Measurements from ENCODE around the gene CEP162. TPM values are rescaled to one million over a fixed set of nuclear protein-coding genes. Genes with fewer than 3 reads are reported as not detected.

Gene CEP162
- total RNA-seq, 4 donors from 2014 or later: 7.5 to 9.3 (median 7.8) TPM

DNA sequence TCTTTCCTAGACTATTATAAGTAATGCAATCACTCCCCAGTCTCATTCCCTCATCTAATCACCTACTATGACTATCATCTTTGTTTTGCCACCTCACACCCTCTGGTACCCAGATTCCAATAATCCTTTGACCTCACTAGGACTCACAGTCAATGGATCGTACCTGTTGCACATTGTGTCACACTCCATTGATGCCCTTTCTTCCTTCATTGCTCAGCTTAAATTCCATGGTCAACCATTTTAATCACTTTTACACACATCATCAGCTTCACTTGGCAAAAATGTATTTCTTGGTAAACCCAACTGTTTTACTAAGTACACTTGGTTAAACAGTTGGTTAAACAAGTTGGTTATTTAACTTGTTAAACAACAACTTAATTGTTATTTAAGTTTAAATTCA lies 44.0 kb downstream of the CEP162 start:
- no peaks in the 10 kb centered on the region for H3K9me3 ChIP-seq
- H3K36me3 ChIP-seq: peaks cover 0 to 30% (median 16%) of the 10 kb centered on the region in 4 donors
- DNase-seq (ENCODE audit: extremely low spot score): no peak
- WGBS: 95% methylated on average over 1 of the region's 1 CpG
- intact Hi-C loops (cut with DNase I): no loop called here
- H3K4me3 ChIP-seq: no peak overlapping the region
- H3K27me3 ChIP-seq: no peaks in the 10 kb centered on the region
- H3K4me1 ChIP-seq: no peaks in the 10 kb centered on the region
- TF ChIP-seq EP300 (IDR thresholded peaks at IDR 0.05): no peak
- TF ChIP-seq, protein P1, sequence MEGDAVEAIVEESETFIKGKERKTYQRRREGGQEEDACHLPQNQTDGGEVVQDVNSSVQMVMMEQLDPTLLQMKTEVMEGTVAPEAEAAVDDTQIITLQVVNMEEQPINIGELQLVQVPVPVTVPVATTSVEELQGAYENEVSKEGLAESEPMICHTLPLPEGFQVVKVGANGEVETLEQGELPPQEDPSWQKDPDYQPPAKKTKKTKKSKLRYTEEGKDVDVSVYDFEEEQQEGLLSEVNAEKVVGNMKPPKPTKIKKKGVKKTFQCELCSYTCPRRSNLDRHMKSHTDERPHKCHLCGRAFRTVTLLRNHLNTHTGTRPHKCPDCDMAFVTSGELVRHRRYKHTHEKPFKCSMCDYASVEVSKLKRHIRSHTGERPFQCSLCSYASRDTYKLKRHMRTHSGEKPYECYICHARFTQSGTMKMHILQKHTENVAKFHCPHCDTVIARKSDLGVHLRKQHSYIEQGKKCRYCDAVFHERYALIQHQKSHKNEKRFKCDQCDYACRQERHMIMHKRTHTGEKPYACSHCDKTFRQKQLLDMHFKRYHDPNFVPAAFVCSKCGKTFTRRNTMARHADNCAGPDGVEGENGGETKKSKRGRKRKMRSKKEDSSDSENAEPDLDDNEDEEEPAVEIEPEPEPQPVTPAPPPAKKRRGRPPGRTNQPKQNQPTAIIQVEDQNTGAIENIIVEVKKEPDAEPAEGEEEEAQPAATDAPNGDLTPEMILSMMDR (IDR thresholded peaks at IDR 0.05): no peak
- TF ChIP-seq POLR2A (IDR thresholded peaks at IDR 0.05; ENCODE audit: low read depth): no peak
- TF ChIP-seq POLR2AphosphoS5 (IDR thresholded peaks at IDR 0.05): no peak
- H3K27ac ChIP-seq (replicated peaks in 1 of 4): no peak overlapping the region

- Histone ChIP-seq H3K27me3 (no peaks in the 10 kb centered on the region), H3K36me3 (peaks cover 0 to 30% (median 15%) of the 10 kb centered on the region in 4 donors), H3K4me1 (no peaks in the 10 kb centered on the region), H3K4me3 (no peak overlapping the region), H3K9me3 (no peaks in the 10 kb centered on the region), H3K27ac (replicated peaks in 1 of 4) (no peak overlapping the region)
- WGBS: 89% methylated on average over 1 of the region's 1 CpG
- no peak for TF ChIP-seq EP300 (IDR thresholded peaks at IDR 0.05)
- no peak for TF ChIP-seq POLR2A (IDR thresholded peaks at IDR 0.05; ENCODE audit: low read depth)
- TF ChIP-seq POLR2AphosphoS5 (IDR thresholded peaks at IDR 0.05): no peak
- TF ChIP-seq, protein P1 (IDR thresholded peaks at IDR 0.05): no peak
- intact Hi-C loops (cut with DNase I): no loop called here
- DNase-seq (ENCODE audit: extremely low spot score): no peak
These were observed 45.4 kb downstream of the CEP162 start for GRCh38 chr6:84182001-84182400.

DNA sequence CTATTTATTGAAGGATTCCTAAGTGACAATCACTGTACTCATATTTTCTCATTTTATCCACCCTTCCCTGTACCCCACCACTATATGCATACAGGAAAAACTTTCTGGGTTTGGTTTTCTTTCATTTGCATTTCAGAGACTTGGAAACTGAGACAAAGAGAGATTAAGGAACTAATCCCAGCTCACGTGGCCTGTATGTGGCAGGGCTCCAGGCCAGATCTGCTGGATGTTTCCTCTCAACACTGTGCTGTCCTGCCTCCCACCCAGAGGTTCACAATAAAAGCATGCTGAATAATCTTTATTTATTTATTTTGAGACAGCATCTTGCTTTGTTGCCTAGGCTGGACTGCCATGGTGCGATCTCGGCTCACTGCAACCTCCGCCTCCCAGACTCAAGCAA lies 50.2 kb downstream of the CEP162 start:
- peaks cover 5 to 15% (median 9%) of the 10 kb centered on the region in 4 donors for H3K36me3 ChIP-seq
- no peak overlapping the region for H3K27ac ChIP-seq (replicated peaks in 1 of 4)
- H3K9me3 ChIP-seq: no peaks in the 10 kb centered on the region
- intact Hi-C loops (cut with DNase I): no loop called here
- H3K27me3 ChIP-seq: no peaks in the 10 kb centered on the region
- DNase-seq (ENCODE audit: extremely low spot score): no peak
- 90% methylated on average over 4 of the region's 4 CpGs for WGBS
- no peak overlapping the region for H3K4me3 ChIP-seq
- TF ChIP-seq EP300 (IDR thresholded peaks at IDR 0.05) (no peak), POLR2A (IDR thresholded peaks at IDR 0.05; ENCODE audit: low read depth) (no peak), POLR2AphosphoS5 (IDR thresholded peaks at IDR 0.05) (no peak)
- TF ChIP-seq, protein P1 (IDR thresholded peaks at IDR 0.05): no peak
- H3K4me1 ChIP-seq: no peaks in the 10 kb centered on the region

- intact Hi-C loops (cut with DNase I): no loop called here
- WGBS: 100% methylated on average over 1 of the region's 1 CpG
- H3K9me3 ChIP-seq: no peaks in the 10 kb centered on the region
These were observed 54.9 kb downstream of the CEP162 start for GRCh38 chr6:84172574-84172973.

More at GRCh38 chr6:84172574-84172973, 54.9 kb downstream of the CEP162 start:
- no peak for TF ChIP-seq POLR2AphosphoS5 (IDR thresholded peaks at IDR 0.05)
- TF ChIP-seq POLR2A (IDR thresholded peaks at IDR 0.05; ENCODE audit: low read depth): no peak
- TF ChIP-seq, protein P1 (IDR thresholded peaks at IDR 0.05): no peak
- no peak for TF ChIP-seq EP300 (IDR thresholded peaks at IDR 0.05)
- DNase-seq (ENCODE audit: extremely low spot score): no peak
- H3K27me3 ChIP-seq: no peaks in the 10 kb centered on the region
- no peaks in the 10 kb centered on the region for H3K4me1 ChIP-seq
- no peak overlapping the region for H3K4me3 ChIP-seq
- no peak overlapping the region for H3K27ac ChIP-seq (replicated peaks in 1 of 4)
- H3K36me3 ChIP-seq: peaks cover 7 to 48% (median 13%) of the 10 kb centered on the region in 4 donors
